Esophagus muscularis mucosa (tissue), 4 donors: ENCODE results near the gene APP.
"Not testable (repeated sequence)": the region's sequence is repeated elsewhere in the genome, so short reads cannot be mapped to it uniquely, and the experiment has no call there.

Experiments used
- EP300 ChIP-seq: sonication (generic); formaldehyde crosslinking; IDR thresholded peaks from one replicate; pipeline ENCODE4 v1.6.1; 2017; ENCODE audit warnings: antibody characterized with exemption
- POLR2A ChIP-seq: fragments of 450-650 bp; IDR thresholded peaks from one replicate; pipeline ENCODE4 v1.6.1; 2017; ENCODE audit warnings: antibody characterized with exemption, moderate library complexity, mild to moderate bottlenecking, low read depth
- POLR2AphosphoS5 ChIP-seq, 2 donors: sonication (generic); formaldehyde crosslinking; IDR thresholded peaks; one replicate each; pipeline ENCODE4 v1.6.1; 2017; ENCODE audit warnings: antibody characterized with exemption in 2 of 2
- TF ChIP-seq, protein P1 (sequence below), 3 experiments: fragments of 200-600 bp in 2 of 3; fragments of 450-650 bp in 1 of 3; sonication (generic) in 2 of 3; IDR thresholded peaks; one replicate each; pipeline ENCODE4 v1.5.1; 2017 to 2019; ENCODE audit warnings: antibody characterized with exemption in 3 of 3, mild to moderate bottlenecking in 2 of 3, moderate library complexity in 1 of 3

DNA sequence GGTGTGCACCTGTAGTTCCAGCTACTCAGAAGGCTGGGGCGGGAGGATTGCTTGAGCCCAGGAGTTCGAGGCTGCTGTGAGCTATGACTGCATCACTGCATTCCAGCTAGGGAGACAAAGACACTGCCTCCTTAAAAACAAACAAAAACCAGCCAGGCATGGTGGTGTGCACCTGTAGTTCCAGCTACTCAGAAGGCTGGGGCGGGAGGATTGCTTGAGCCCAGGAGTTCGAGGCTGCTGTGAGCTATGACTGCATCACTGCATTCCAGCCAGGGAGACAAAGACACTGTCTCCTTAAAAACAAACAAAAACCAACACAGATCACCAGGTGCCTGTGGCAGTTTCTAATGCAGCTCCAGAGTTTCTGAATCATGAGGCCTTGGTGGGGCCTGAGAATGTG is 147.2 kb downstream of the APP start:
- TF ChIP-seq, protein P1, sequence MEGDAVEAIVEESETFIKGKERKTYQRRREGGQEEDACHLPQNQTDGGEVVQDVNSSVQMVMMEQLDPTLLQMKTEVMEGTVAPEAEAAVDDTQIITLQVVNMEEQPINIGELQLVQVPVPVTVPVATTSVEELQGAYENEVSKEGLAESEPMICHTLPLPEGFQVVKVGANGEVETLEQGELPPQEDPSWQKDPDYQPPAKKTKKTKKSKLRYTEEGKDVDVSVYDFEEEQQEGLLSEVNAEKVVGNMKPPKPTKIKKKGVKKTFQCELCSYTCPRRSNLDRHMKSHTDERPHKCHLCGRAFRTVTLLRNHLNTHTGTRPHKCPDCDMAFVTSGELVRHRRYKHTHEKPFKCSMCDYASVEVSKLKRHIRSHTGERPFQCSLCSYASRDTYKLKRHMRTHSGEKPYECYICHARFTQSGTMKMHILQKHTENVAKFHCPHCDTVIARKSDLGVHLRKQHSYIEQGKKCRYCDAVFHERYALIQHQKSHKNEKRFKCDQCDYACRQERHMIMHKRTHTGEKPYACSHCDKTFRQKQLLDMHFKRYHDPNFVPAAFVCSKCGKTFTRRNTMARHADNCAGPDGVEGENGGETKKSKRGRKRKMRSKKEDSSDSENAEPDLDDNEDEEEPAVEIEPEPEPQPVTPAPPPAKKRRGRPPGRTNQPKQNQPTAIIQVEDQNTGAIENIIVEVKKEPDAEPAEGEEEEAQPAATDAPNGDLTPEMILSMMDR (IDR thresholded peaks at IDR 0.05), result not testable (repeated sequence)
- TF ChIP-seq POLR2A; EP300; POLR2AphosphoS5 (IDR thresholded peaks at IDR 0.05): not testable (repeated sequence)
